Heart right ventricle (tissue), 16 donors: ENCODE data around the gene MVB12A. TPM values are rescaled to one million over a fixed set of nuclear protein-coding genes. Genes with fewer than 3 reads are reported as not detected.

Source experiments
- ATAC-seq, 8 donors: fragments of 200-7000 bp; cut with Tn5 transposase; one replicate each; pipeline ENCODE4 v1.9.1; 2020; ENCODE audit warnings: mild to moderate bottlenecking in 8 of 8, moderate library complexity in 8 of 8, moderate number of reproducible peaks in 1 of 8
- DNase-seq, 2 donors: peaks; one replicate each; pipeline ENCODE4 v3.0.0-alpha.2; 2020
- H3K27ac ChIP-seq, 10 donors: fragments of 200-600 bp; sonication (generic) in 2 of 10; one replicate each; pipeline versions ENCODE4 v1.5.0 to v1.8.0; 2020 to 2022; ENCODE audit warnings: mild to moderate bottlenecking in 3 of 10
- H3K27me3 ChIP-seq, 7 donors: fragments of 200-600 bp; one replicate each; pipeline ENCODE4 v1.8.0; 2021 to 2022; ENCODE audit warnings: mild to moderate bottlenecking in 2 of 7
- H3K36me3 ChIP-seq, 9 donors: fragments of 200-600 bp; sonication (generic) in 1 of 9; one replicate each; pipeline versions ENCODE4 v1.5.0 to v1.8.0; 2020 to 2022; ENCODE audit warnings: mild to moderate bottlenecking in 2 of 9
- H3K4me1 ChIP-seq, 9 donors: fragments of 200-600 bp; sonication (generic) in 1 of 9; one replicate each; pipeline versions ENCODE4 v1.5.0 to v1.8.0; 2020 to 2022; ENCODE audit warnings: mild to moderate bottlenecking in 4 of 9
- H3K4me3 ChIP-seq, 10 donors: fragments of 200-600 bp; sonication (generic) in 2 of 10; one replicate each; pipeline versions ENCODE4 v1.5.0 to v1.8.0; 2020 to 2022; ENCODE audit warnings: mild to moderate bottlenecking in 7 of 10, moderate library complexity in 2 of 10
- H3K9me3 ChIP-seq, 11 donors: fragments of 200-600 bp in 10 of 11; sonication (generic) in 2 of 11; one replicate each; pipeline versions ENCODE4 v1.5.0 to v1.8.0; 2013 to 2022; ENCODE audit warnings: mild to moderate bottlenecking in 2 of 11, control low read depth in 1 of 11, moderate library complexity in 1 of 11
- WGBS, 2 donors: extraction: QIAGEN DNeasy Blood & Tissue Kit; methylation state at CpG; one replicate each; pipeline ENCODE4 v1.1.7; 2013; ENCODE audit warnings: inconsistent platforms in 1 of 2; 5-methylcytosine and 5-hydroxymethylcytosine counted together
- intact Hi-C, 10 donors: fragments of 100-400 bp; cut with DNase I; formaldehyde crosslinking; loops; one replicate each; pipeline versions ENCODE4 v1.11.1 to v1.14.2; 2022
- polyA plus RNA-seq, 2 donors: library from polyadenylated mRNA; stranded (reverse); fragments of 200-250 nt; gene quantifications; one replicate each; pipeline ENCODE4 v1.2.3, GENCODE V29; 2013
- total RNA-seq, 10 donors: library from RNA; stranded (reverse); fragmentation: NEBNext Ultra II Directional in 3 of 10; extraction: Animal tissue kit (Norgen Biotek cat#: 25700) in 3 of 10; gene quantifications; one replicate each; pipeline versions ENCODE4 v1.2.1 to v1.2.4, GENCODE V29; 2021 to 2023
- TF ChIP-seq, protein P1 (sequence below), 9 donors: fragments of 200-600 bp; sonication (generic) in 2 of 9; IDR thresholded peaks; one replicate each; pipeline versions ENCODE4 v1.5.0 to v1.8.0; 2021 to 2022; ENCODE audit warnings: antibody characterized with exemption in 9 of 9, mild to moderate bottlenecking in 5 of 9, moderate library complexity in 1 of 9
- donor health status: Arrhythmogenic right ventricular cardiomyopathy.
- donor health status: ischemic (EF 13 %, LVEDD 7.1; RV severe dilation, severe dysfunction).
- donor health status: healthy with polysubstance abuse.
- donor health status: DM: no; HTN: yes; CAD: no.
- donor health status: DM: no; HTN: no; CAD: no.
- donor health status: ischemic (EF 25% LVEDD 6.9; RV normal size, moderate dysfunction).
- donor health status: ischemic (EF 25% LVEDD 5.7; RV mildly dilated, moderate dysfunction).
- donor health status: healthy.
- donor health status: DM: yes; HTN: yes; CAD: no.
- donor health status: Ischemic cardiomyopathy.
- donor health status: ischemic (EF 35%, LVEDD 5.7; RV mildly dilated, moderate dysfunction).
- donor health status: nonischemic (EF 11% LVEDD 7.7; RV severe dilation, severe dysfunction).
- donor health status: DM: yes; HTN: yes; CAD: no.
- donor health status: PGD.
- donor health status: ischemic (EF 29% LVEDD 5.4; RV normal size, mild dysfunction).
- donor health status: nonischemic (EF 23%, LVEDD 6.1; RV moderate dilation, normal function).

Gene MVB12A
- total and polyA plus RNA-seq, 12 donors, result 11.7 to 50.0 (median 17.5) TPM

- Histone ChIP-seq H3K27ac (no peak overlapping the region), H3K4me3 (no peak overlapping the region), H3K4me1 (peaks cover 0 to 16% (median 9%) of the 10 kb centered on the region in 9 donors), H3K27me3 (no peaks in the 10 kb centered on the region), H3K36me3 (peaks cover 0 to 23% (median 0%) of the 10 kb centered on the region in 9 donors), H3K9me3 (no peaks in the 10 kb centered on the region)
- intact Hi-C loops, result no loop called here
- 25 to 32% methylated on average over 27 of the region's 27 CpGs for WGBS, 2 donors
- DNase-seq (peak in 1 of 2 donors; percentile 34), ATAC-seq (peak in 4 of 8 donors; percentile 27 to 53 (median 42))
- TF ChIP-seq, protein P1, sequence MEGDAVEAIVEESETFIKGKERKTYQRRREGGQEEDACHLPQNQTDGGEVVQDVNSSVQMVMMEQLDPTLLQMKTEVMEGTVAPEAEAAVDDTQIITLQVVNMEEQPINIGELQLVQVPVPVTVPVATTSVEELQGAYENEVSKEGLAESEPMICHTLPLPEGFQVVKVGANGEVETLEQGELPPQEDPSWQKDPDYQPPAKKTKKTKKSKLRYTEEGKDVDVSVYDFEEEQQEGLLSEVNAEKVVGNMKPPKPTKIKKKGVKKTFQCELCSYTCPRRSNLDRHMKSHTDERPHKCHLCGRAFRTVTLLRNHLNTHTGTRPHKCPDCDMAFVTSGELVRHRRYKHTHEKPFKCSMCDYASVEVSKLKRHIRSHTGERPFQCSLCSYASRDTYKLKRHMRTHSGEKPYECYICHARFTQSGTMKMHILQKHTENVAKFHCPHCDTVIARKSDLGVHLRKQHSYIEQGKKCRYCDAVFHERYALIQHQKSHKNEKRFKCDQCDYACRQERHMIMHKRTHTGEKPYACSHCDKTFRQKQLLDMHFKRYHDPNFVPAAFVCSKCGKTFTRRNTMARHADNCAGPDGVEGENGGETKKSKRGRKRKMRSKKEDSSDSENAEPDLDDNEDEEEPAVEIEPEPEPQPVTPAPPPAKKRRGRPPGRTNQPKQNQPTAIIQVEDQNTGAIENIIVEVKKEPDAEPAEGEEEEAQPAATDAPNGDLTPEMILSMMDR (IDR thresholded peaks at IDR 0.05), result peak in 7 of 9 donors; percentile 24 to 51 (median 38)
Observed at GRCh38 chr19:17424743-17425365, 5.0 kb downstream of the MVB12A start.

DNA sequence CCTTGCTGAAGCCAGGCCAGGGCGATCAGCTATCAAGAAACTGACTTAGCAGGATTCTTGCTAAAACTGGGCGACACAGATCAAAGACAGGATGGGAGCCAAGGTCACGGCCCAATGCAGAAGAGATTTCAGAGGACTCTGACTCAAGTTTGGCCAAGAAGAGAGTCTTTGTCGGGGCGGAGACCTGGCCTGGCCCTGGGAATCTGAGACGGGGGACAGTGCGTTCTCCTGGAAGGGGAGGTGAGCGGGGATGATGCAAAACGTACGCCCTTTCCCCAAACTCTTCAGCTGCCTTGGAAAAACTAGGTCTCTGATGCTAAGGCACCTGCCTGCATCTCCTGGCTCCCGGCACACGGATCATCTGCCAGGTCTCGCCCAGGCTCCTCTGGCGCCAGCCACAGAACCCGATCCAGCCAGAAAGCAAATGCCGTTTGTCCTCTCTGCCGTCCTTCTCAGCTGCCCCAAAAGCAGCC is 9.8 kb downstream of the MVB12A start:
- ATAC-seq, result no peak

DNA sequence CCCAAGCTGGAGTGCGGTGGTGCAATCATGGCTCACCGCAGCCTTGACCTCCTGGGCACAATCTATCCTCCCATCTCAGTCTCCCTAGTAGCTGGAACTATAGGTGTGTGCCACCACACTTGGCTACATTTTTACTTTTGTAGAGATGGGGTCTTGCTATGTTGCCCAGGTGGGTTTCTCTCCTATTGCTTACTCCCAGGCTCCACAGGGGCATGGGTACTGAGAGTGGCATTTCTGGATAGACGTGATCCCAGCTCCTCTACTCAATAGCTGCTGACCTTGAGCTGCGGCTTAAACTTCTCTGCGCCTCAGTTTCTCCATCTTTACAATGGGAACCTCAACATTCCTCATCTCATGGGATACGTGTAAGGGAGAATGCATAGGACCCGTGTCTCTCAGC is 11.6 kb downstream of the MVB12A start:
- TF ChIP-seq, protein P1 (IDR thresholded peaks at IDR 0.05), result no peak
- WGBS, 2 donors, result 92 to 93% methylated on average over 7 of the region's 7 CpGs
- no peaks in the 10 kb centered on the region for H3K4me1 ChIP-seq
- H3K36me3 ChIP-seq, result peaks cover 0 to 8% (median 0%) of the 10 kb centered on the region in 9 donors
- H3K27me3 ChIP-seq, result no peaks in the 10 kb centered on the region
- no peak for ATAC-seq
- intact Hi-C loops, result loop anchor here in 1 of 10 donors (5.0 kb wide), 1 partner anchor 361 kb away; no protein-coding TSS in a partner anchor
- H3K4me3 ChIP-seq, result no peak overlapping the region
- peaks cover 0 to 5% (median 0%) of the 10 kb centered on the region in 11 donors for H3K9me3 ChIP-seq
- no peak for DNase-seq
- H3K27ac ChIP-seq, result no peak overlapping the region

More for the DNA sequence above, 9.8 kb downstream of the MVB12A start:
- Histone ChIP-seq H3K9me3 (no peaks in the 10 kb centered on the region), H3K27me3 (no peaks in the 10 kb centered on the region), H3K4me1 (peaks cover 0 to 5% (median 0%) of the 10 kb centered on the region in 9 donors), H3K4me3 (no peak overlapping the region), H3K36me3 (no peaks in the 10 kb centered on the region), H3K27ac (no peak overlapping the region)
- intact Hi-C loops, result loop anchor here in 1 of 10 donors (5.0 kb wide), 1 partner anchor 363 kb away; no protein-coding TSS in a partner anchor
- no peak for DNase-seq
- TF ChIP-seq, protein P1 (IDR thresholded peaks at IDR 0.05), result no peak
- WGBS, 2 donors, result 59 to 65% methylated on average over 17 of the region's 17 CpGs

DNA sequence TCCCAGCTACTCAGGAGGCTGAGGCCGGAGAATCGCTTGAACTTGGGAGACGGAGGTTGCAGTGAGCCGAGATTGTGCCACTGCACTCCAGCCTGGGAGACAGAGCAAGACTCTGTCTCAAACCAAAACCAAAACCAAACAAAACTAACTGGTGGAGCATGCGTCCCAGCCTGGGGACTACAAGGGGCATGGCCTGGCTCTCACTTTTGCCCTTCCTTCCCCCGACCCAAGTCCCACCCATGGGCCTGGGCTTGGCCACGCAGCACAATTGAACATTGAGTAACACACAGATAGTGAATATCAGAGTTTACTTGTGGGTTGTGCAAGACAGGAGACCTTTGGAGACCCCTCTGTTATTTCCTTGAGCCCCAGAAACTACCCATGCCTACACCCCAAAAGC is 15.4 kb downstream of the MVB12A start:
- 83 to 85% methylated on average over 7 of the region's 7 CpGs for WGBS, 2 donors
- Histone ChIP-seq H3K36me3 (peaks cover 0 to 8% (median 0%) of the 10 kb centered on the region in 9 donors), H3K4me1 (no peaks in the 10 kb centered on the region), H3K27me3 (no peaks in the 10 kb centered on the region), H3K9me3 (peaks cover 0 to 5% (median 0%) of the 10 kb centered on the region in 11 donors), H3K27ac (no peak overlapping the region), H3K4me3 (no peak overlapping the region)
- intact Hi-C loops, result no loop called here
- ATAC-seq (no peak), DNase-seq (no peak)
- TF ChIP-seq, protein P1 (IDR thresholded peaks at IDR 0.05), result no peak
